Kidney tubule cell (primary cell): ENCODE data around the gene RNU6-9.
A peak's percentile ranks its signal among the peaks of the same experiment; 100 is the strongest.

ENCODE experiments used
- DNase-seq: peaks from one replicate; pipeline ENCODE4 v3.0.0-alpha.2; 2018; ENCODE audit warnings: low spot score

RNU6-9 gene

DNA sequence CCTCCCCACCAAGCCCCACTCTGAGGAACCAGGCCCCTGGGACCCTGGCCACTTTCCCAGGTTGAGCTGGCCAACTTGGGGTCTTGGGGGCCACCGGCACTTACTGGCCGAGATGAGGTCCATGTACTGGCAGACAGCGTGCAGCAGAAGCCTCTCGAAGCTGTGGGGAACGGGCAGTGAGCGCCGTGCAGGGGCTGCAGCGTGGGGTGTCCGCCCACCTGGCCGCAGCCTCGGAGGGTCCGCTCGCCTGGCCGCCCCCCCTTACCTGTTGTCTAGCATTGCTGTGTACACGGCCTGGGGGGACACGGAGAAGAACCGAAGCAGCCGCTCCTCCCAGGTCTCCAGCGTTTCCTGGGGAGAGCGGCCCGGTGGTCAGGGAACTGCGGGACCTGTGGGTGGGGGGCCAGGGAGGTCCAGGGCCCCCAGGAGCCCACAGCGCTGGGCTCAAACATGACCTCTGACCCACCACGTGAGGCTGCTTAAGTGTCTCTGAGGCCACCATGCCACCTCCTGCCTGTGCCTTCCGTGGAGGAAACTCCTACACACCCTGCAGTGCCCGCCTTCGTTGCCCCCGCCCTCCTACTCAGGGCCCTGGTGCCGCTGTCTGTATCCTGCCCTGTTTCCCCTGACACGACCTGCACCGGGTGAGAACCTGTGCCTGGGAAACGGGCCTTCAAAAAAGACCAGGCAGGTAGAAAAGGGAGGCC is 6.2 kb downstream of the RNU6-9 start:
- no peak for DNase-seq

DNA sequence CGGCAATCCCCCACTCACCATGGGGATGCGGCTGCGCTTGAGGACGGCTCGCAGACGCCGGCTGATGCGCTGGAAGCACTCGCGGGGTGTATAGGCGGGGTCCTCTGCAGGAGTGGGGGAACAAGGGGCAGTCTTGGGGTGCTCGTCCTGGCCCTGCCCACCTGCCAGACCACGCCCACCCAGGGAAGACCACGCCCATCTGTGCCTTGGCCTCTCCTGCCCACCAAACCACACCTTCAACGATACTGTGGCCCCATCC is 6.7 kb downstream of the RNU6-9 start:
- no peak for DNase-seq

DNA sequence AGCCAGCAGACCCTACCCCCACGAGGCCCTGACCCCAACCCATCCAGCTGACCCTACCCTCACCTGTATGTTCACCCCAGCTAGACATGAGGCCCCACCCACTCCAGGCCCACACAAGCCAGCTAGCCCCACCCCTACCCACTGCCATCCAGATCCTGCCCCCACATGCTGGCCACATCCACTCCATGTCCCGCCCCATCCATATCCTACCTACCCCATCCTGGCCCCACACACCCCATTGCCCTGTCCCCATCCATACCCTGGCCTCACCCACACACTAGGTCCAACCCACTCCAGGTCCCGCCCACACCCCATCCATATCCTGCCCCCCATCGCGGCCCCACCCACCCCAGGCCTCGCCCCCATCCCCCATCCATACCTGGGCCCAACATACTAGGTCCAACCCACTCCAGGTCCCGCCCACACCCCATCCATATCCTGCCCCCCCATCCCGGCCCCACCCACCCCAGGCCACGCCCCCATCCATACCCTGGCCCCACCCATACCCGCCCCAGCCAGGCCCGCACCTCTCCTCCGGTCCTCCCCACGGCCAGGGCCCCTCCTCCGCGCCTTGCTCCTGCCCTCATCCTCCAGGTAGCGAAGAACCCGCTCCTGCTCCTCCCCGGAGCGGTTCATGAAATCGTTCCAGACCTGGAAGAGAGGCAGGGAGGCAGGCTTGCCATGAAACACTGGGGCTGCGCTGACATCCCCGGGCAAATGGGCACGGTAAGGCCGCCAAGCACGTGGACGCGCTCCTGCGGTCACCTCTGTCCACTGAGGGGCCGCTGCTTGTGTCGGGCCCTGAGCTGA is 7.2 kb downstream of the RNU6-9 start:
- DNase-seq, result no peak

DNA sequence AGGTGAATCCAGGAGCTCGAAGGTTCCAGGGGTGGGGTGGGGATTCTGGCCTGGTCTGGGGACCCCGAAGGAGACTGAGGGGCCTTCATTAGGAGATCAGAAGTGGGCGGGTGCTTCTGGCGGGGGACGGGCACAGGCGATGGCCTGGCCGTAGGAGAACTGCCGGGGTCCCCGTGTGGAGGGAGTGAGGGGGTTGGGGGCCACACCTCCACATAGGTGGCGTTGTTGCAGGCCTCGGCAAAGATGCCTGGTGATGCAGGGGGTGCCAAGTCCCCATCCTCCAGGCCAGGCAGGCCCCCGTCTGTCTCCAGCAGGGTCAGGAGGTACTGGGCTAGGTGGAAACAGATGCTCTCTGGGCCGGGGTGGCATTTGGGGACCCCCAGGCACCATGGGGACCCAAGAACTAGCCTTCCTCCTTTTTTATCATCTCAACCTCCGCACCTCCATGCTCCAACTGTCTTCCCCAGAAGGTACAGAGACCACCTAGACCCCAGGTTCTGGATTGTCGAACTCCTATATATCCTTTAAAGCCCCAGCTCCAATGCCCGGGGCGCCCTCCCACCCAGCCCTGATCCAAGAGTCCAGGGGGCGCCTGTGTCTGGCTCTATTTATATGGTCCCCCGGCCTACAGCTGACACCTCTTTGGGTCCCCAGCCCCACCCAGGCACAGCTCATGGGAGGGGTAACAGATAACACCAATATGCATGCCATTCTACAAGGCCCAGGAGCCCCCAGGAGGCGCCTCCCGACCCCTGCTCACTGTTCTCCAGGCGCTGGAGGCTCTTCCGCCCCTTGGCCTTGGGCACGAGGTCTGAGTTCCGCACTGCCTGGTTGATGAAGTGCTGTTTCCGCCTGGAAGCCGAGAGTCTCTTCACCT is 8.2 kb downstream of the RNU6-9 start:
- no peak for DNase-seq

DNA sequence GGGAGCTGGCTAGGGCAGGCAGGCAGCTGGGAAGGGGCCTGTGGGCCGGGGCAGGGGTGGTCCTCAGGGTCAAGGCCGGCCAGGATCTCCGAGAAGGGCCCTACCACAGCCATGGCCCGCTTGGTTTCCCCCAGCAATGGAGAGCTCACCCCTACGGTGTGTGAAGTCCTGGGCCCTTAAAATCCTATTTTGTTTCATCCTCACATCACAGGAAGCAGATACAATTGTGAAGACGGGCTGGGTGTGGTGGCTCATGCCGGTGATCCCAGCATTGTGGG is 8.7 kb downstream of the RNU6-9 start:
- DNase-seq, result no peak

DNA sequence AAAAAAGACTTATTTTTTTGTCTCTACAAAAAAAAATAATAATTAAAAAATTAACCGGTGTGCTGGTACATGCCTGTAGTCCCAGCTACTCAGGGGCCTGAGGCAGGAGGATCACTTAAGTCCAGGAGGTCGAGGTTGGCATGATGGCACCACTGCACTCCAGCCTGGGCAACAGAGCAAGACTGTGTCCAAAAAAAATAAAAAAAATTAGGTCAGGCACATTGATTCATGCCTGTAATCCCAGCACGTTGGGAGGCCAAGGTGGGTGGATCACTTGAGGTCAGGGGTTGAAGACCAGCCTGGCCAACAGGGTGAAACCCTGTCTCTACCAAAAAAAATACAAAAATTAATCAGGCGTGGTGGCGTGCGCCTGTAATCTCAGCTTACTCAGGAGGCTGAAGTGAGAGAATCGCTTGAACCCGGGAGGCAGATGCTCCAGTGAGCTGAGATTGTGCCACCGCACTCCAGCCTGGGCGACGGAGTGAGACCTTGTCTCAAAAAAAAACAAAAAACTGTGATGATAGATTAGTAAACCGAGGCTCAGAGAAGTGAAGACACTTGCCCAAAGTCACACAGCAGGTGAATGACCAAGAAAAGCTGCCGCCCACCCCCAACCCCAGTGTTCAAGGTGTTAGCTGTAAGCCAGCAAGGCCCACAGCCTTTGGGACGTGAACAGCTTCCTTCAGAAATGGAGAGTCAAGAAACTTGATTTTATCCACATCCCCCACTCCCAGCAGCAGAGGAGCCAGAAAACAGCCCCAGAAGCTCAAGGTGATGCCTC is 9.4 kb downstream of the RNU6-9 start:
- DNase-seq, result no peak

DNA sequence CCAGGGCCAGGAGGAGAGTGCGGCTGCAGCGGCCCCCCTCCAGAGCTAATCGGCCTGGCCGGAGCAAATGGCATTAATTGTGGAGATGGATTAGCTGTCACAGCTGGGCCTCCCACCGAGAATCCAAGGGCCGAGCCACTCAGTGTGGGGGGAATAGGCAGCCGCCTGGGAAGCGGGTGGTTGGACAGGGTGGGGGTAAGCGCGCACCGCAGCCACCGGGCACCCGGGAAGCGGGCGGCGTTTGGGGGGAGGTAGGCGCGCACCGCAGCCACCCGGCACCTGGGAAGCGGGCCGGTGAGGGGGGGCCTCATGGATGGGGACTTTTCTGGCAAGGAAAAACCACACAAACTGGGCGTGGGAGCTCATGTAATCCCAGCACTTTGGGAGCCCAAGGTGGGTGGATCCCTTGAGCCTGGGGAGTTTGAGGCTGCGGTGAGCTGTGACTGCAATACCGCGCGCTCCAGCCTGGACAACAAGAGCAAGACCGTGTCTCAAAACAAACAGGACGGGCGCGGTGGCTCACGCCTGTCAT is 10.0 kb downstream of the RNU6-9 start:
- no peak for DNase-seq

DNA sequence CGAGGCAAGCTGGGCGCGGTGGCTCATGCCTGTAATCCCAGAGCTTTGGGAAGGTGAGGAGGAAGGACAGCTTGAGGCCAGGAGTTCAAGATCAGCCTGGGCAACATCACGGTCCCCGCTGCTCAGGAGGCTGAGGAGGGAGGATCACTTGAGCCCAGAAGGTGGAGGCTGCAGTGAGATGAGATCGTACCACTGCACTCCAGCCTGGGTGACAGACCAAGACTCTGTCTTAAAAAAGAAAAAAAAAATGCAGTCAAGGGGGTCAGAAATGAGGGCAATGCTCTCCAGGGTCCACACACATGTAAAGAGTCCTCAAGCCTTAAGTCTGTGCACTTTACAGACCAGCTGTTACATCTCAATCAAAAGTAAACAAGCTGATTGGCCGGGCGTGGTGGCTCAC is 11.3 kb downstream of the RNU6-9 start:
- DNase-seq, result no peak

DNA sequence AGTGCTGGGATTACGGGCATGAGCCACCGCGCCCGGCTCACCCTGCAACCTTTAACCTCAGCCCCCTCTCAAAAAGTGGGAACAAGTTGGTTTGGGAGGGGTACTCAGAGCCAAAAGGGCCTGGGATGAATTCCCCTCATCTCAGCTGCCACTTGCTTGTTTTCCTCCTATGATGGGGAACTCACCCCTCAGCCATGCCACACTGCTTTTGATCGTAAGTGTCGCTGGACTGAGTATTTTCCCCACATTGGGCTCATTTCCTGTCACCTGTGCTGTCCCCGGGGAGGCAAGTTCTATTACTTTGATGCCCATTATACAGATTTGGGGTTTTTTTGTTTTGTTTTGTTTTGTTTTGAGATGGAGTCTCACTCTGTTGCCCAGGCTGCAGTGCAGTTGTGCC is 13.2 kb downstream of the RNU6-9 start:
- no peak for DNase-seq

DNA sequence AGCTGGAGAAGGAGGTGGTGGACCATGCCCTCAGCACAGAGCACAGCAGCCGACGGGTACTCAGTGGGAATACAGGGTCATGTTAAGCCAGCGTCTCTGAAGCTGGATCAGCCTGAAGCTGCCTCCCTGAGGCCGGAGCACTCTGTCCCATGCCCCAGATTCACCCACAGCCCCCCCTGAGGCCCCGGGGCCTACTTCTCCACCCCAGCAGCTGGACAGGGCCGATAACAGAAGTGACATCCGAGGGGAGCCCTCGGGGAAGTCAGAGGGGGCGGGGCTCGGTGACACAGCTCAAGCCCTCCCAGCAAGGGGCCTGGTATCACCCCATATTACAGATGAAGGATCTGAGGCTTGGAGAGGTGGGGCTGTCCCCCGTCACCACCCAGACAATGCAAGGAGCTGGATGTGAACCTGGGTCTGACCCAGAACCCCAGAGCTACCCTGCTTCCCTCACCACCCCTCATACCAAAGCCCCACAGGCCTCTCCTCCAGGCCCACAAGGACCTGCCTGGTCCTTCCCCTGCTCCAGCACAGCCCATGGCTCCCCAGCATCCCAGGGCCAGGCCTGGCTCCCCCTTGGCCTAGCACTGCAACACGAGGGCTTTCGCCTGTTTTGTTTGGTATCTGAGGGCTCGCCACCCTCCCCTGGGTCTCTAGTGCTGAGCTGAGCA is 14.0 kb downstream of the RNU6-9 start:
- DNase-seq, result no peak

DNA sequence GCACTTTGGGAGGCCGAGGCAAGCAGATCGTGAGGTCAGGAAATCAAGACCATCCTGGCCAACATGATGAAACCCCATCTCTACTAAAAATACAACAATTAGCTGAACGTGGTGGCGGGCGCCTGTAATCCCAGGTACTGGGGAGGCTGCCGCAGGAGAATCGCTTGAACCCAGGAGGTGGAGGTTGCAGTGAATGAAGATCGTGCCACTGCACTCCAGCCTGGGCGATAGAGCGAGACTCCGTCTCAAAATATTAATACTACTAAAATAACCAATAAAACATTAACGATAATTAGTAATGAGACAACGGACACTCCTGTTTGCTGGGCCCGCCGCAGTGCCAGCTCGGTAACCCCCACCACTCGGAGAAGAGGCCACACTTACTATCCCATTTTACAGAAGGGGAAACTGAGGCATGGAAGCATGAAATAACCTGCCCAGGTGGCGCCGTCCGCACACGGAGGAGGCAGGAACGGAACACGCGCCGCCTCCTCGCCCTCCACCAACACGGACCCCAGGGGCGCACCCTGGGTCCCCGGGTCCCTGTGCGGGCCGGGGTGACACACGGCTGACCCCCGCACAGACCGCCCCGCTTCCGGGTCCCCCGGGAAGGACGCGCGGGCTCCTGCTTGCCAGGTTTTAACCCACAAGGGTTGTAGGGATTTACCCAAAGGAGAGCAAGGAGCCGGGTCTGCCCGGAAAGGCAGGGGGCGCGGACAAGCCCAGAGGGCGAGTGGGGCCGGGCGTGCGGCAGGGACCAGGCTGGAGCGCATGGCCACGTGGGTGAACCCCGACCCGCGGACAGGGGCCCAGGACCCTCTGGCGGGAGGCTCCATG is 18.1 kb downstream of the RNU6-9 start:
- DNase-seq, result no peak

DNA sequence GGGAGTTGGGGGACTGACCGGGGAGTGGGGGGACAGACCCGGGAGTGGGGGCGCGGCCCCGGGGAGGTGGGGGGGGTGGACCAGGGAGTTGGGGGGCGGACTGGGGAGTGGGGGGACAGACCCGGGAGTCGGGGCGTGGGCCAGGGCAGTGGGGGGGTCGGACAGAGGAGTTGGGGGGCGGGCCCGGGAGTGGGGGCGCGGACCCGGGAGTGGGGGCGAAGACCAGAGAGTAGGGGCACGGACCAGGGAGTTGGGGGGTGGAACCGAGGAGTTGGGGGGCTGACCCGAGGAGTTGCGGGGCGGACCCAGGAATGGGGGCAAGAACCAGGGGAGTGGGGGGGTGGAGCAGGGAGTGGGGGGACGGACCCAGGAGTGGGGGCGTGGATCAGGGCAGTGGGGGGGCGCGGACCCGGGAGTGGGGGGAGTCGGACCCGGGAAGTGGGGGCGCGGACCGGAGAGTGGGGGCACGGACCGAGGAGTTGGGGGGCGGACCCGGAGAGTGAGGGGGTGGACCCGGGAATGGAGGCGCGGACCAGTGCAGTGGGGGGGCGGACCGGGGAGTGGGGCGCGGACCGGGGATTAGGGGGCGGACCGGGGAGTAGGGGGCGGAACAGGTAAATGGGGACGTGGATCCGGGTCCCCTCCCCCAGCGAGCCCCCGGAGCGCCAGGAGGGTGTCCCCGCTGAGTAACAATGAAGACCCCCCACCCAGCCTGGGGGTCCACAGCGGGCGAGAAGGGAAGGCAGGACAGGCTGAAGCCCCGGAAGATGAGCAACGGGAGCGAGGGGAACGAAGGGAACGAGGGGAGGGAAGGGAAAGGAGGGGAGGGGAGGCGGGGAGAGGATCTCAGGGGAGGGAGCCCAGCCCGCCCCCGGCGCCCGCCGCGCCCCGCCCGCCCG is 19.1 kb downstream of the RNU6-9 start:
- no peak for DNase-seq

DNA sequence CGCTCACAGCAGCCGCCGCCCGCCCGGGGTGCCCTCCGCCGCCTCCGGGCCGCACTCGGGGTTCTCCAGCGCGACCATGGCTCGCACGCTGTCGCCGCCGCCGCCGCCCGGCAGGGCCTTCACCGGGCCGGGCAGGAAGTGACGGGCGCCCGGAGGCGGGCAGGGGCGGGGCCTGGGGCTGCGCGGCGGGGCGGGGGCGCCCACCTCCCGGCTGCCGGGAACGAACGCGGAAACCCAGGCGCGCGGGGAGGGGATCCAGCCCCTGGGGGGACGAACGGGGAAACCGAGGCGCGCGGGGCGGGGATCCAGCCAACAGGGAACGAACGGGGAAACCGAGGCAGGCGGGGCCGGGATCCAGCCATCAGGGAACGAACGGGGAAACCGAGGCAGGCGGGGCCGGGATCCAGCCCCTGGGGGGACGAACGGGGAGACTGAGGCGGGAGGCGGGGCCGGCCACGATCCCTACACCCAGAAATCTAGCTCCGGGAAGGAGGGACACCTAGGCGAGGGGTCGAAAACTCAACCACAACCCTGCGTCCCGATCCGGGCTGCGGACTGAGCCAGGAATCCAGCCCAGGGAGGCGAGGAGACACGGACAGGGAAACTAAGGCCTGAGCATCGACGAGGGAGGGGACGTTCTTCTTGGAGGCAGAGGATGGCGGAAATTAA is 19.9 kb downstream of the RNU6-9 start, which contains the start of gene R3HDM4:
R3HDM4 (minus strand) TSS at position 140 of the 669 bp plus-strand sequence; CDS start at position 78, 62 bp downstream.
- DNase-seq, result peak; percentile 69

DNA sequence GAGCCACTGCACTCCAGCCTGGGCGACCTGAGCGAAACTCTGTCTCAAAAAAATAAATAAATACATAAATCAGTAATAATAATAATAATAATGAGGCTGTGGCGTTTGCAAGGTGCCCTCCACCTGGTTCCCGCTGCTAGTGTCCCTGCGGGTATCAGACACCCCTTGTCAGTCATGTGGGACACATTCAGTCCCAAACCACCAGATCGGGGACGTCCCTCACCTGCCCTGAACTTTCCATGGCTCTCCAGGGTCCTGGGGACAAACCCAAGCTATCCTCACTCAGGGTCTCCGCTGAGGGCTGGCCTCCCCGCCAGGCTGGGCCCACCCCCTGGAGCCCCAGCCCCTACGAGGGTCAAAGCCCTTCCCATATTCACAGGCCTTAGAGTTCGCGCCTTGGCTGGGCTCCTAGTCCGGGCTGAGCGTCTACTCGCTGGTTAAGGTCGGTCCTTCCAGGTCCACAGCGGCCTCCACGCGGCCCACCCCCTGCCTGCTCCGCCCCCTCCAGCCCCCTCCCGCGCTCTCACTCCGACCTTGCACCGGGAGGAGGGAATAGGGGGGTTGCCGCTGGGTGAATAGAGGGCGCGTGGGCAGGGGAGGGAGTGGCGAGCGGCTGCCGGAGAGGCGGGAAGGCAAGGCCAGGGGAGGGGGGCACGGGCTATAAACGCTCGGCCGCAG is 23.5 kb downstream of the RNU6-9 start:
- DNase-seq, result no peak

DNA sequence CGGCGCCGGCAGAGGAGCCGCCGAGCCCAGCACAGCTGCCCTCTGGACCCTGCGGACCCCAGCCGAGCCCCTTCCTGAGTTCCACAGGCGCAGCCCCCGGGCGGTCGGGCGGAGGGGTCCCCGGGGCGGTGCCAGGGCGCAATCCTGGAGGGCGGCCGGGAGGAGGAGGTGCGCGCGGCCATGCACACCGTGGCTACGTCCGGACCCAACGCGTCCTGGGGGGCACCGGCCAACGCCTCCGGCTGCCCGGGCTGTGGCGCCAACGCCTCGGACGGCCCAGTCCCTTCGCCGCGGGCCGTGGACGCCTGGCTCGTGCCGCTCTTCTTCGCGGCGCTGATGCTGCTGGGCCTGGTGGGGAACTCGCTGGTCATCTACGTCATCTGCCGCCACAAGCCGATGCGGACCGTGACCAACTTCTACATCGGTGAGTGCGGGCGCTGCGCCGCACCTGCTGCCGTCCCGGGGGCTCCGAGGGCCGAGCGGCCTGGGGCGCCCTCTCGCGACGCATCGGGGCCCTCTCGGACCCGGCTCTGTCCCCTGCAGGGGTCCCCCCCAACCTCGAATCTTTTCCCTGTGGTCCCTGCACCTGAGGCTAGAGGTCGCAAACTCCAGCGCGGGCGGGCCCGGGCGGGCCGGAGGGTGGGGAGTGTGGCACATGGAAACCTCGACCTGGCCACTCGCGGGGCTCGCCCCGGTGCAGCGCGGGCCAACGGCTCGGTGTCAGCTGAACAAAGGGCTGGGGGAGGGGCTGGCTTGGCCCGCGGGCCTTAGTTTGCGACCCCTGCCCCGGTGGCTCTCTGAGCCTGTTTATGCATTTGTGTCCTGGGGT is 24.3 kb downstream of the RNU6-9 start, which contains the start of gene KISS1R:
KISS1R (plus strand) TSS at position 11 of the 829 bp plus-strand sequence; CDS start at position 181, 170 bp downstream.
- peak; percentile 40 for DNase-seq

DNA sequence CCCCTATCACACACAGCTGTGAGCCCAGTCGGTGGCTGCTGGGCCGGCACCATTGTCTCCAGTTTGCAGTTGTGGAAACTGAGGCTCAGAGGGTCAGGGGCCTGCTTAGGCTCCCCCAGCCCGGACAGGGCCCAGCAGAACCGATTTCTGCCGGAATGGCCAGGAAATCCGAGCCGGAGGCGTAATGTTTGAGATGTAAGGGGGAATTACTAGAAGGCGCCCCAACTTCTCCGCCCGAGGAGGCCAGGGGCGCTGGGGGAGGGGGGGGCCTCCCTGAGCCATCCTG is 24.8 kb downstream of the RNU6-9 start:
- DNase-seq, result no peak

DNA sequence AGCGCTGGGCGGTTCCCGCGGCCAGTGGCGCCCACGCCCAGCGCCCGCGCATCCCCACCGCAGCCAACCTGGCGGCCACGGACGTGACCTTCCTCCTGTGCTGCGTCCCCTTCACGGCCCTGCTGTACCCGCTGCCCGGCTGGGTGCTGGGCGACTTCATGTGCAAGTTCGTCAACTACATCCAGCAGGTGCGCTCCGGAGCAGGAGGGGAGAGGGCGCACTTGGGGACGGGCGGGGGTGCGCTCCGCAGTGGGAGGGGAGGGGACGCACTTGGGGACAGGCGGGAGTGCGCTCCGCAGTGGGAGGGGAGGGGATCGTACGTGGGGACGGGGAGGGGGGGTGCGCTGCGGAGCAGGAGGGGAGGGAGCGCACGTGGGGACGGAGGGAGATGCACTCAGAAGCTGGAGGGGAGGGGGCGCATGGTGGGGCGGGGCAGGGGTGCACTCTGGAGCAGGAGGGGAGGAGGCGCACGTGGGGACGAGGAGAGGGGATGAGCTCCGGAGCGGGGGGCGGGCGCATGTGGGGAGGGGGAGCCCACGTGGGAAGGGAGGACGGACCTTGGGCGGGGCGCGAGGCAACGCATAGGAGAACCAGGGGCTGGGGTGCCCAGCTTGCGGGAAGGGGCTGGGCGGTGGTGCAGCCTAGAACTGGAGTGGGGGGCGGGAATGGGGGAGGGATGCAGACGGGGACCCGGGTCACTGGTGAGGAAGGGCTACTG is 25.4 kb downstream of the RNU6-9 start:
- DNase-seq, result no peak
